Mesenchymal stem cell (in vitro differentiated cells and primary cell): ENCODE data around the gene CNTNAP2.

Experiments
- DNase-seq: peaks from one replicate; pipeline ENCODE4 v3.0.0-alpha.2; 2013
- H2AFZ ChIP-seq: one replicate; pipeline ENCODE4 v1.6.1; 2013; ENCODE audit warnings: low read depth, mild to moderate bottlenecking, control low read depth, inconsistent platforms, low read length, moderate library complexity
- H2AK5ac ChIP-seq: 2 replicates; pipeline ENCODE4 v1.6.1; 2013; ENCODE audit warnings: low read length, moderate library complexity, mild to moderate bottlenecking, inconsistent platforms; ENCODE audit not compliant: severe bottlenecking
- H2BK120ac ChIP-seq: one replicate; pipeline ENCODE4 v1.6.1; 2013; ENCODE audit warnings: low read depth, mild to moderate bottlenecking, inconsistent platforms, low read length, moderate library complexity
- H2BK12ac ChIP-seq, 2 experiments: one replicate each; pipeline ENCODE4 v1.6.1; 2013; ENCODE audit warnings: inconsistent platforms in 2 of 2, low read length in 2 of 2, mild to moderate bottlenecking in 2 of 2, moderate library complexity in 2 of 2, control low read depth in 1 of 2
- H2BK15ac ChIP-seq: one replicate; pipeline ENCODE4 v1.6.1; 2013; ENCODE audit warnings: mild to moderate bottlenecking, low read depth, inconsistent platforms; ENCODE audit not compliant: poor library complexity, severe bottlenecking
- H2BK5ac ChIP-seq: 2 replicates; pipeline ENCODE4 v1.6.1; 2013; ENCODE audit warnings: low read depth, mild to moderate bottlenecking, low read length, control low read depth, inconsistent platforms; ENCODE audit not compliant: poor library complexity, severe bottlenecking
- H3K14ac ChIP-seq, 2 experiments: one replicate each; pipeline ENCODE4 v1.6.1; 2013; ENCODE audit warnings: inconsistent platforms in 2 of 2, low read length in 2 of 2, control low read depth in 1 of 2, mild to moderate bottlenecking in 1 of 2, moderate library complexity in 1 of 2
- H3K18ac ChIP-seq, 2 experiments: one replicate each; pipeline ENCODE4 v1.6.1; 2013; ENCODE audit warnings: inconsistent platforms in 2 of 2, low read length in 2 of 2, control low read depth in 1 of 2, low read depth in 1 of 2, mild to moderate bottlenecking in 1 of 2
- H3K23ac ChIP-seq, 2 experiments: one replicate each; pipeline ENCODE4 v1.6.1; 2013; ENCODE audit warnings: inconsistent platforms in 2 of 2, low read length in 2 of 2, mild to moderate bottlenecking in 2 of 2, moderate library complexity in 2 of 2, control low read depth in 1 of 2
- H3K27ac ChIP-seq: 2 replicates; pipeline ENCODE4 v1.5.1; 2013; ENCODE audit warnings: mild to moderate bottlenecking, moderate library complexity, low read length, control low read depth, inconsistent platforms; ENCODE audit not compliant: poor library complexity, severe bottlenecking
- H3K27me3 ChIP-seq, 2 experiments: 2 replicates each; pipeline versions ENCODE4 v1.6.1 to v1.7.0; 2013; ENCODE audit warnings: low read length in 2 of 2, mild to moderate bottlenecking in 2 of 2, moderate library complexity in 2 of 2, control low read depth in 1 of 2, inconsistent platforms in 1 of 2; ENCODE audit not compliant: control insufficient read depth in 1 of 2, insufficient read depth in 1 of 2
- H3K36me3 ChIP-seq, 2 experiments: 2 replicates each; pipeline versions ENCODE4 v1.6.1 to v1.7.0; 2013; ENCODE audit warnings: low read length in 2 of 2, control low read depth in 1 of 2, inconsistent platforms in 1 of 2, low read depth in 1 of 2, mild to moderate bottlenecking in 1 of 2; ENCODE audit not compliant: insufficient read depth in 2 of 2, control insufficient read depth in 1 of 2
- H3K4ac ChIP-seq, 2 experiments: one replicate each; pipeline ENCODE4 v1.6.1; 2013; ENCODE audit warnings: inconsistent platforms in 2 of 2, low read length in 2 of 2, mild to moderate bottlenecking in 2 of 2, moderate library complexity in 2 of 2, control low read depth in 1 of 2, low read depth in 1 of 2
- H3K4me1 ChIP-seq: 2 replicates; pipeline ENCODE4 v1.6.1; 2013; ENCODE audit warnings: low read depth, low read length, control low read depth; ENCODE audit not compliant: control insufficient read depth, insufficient read depth
- H3K4me2 ChIP-seq: 2 replicates; pipeline ENCODE4 v1.6.1; 2013; ENCODE audit warnings: low read length, mild to moderate bottlenecking, inconsistent platforms; ENCODE audit not compliant: poor library complexity, severe bottlenecking
- H3K4me3 ChIP-seq, 2 experiments: 2 replicates each; pipeline versions ENCODE4 v1.5.1 to v1.7.0; 2013; ENCODE audit warnings: low read length in 2 of 2, mild to moderate bottlenecking in 2 of 2, control low read depth in 1 of 2, low read depth in 1 of 2; ENCODE audit not compliant: insufficient read depth in 1 of 2
- H3K79me1 ChIP-seq: replicated peaks from 2 replicates; pipeline ENCODE4 v1.6.1; 2013; ENCODE audit warnings: mild to moderate bottlenecking, control low read depth, low read length, inconsistent platforms; ENCODE audit not compliant: poor library complexity, severe bottlenecking
- H3K9ac ChIP-seq: 2 replicates; pipeline ENCODE4 v1.7.0; 2013; ENCODE audit warnings: mild to moderate bottlenecking, low read length, moderate library complexity
- H3K9me3 ChIP-seq: 2 replicates; pipeline ENCODE4 v1.7.0; 2013; ENCODE audit warnings: mild to moderate bottlenecking, low read length; ENCODE audit not compliant: control insufficient read depth
- H4K8ac ChIP-seq: one replicate; pipeline ENCODE4 v1.6.1; 2013; ENCODE audit warnings: inconsistent platforms, mild to moderate bottlenecking, low read length, moderate library complexity
- H4K91ac ChIP-seq: one replicate; pipeline ENCODE4 v1.6.1; 2013; ENCODE audit warnings: mild to moderate bottlenecking, low read length, inconsistent platforms
- WGBS: methylation state at CpG from one replicate; pipeline ENCODE4 v1.1.7; 2013; ENCODE audit warnings: mixed read lengths; 5-methylcytosine and 5-hydroxymethylcytosine counted together

Gene CNTNAP2

DNA sequence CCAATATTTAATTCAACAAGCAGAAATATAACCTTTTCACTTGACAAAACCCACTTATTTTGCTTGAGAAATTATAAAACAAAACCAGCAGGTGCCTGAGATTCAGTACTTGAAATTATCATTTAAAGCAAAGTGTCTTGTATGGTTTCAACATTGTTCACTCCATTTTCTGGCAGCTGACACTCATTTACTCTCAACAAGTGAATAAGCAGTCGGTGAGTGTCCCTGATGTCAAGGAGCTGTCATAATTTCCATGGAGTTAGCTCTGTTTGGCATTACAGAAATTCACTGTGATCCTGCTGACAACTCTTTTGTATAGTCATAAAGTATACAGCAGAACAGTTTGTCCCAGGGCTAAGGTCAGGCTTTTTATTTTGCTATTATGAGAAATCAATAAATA lies 490.0 kb downstream of the CNTNAP2 start:
- no peak overlapping the region for H2AK5ac ChIP-seq
- no peak overlapping the region for H3K23ac ChIP-seq
- no peaks in the 10 kb centered on the region for H3K4me1 ChIP-seq
- no peak overlapping the region for H3K4me3 ChIP-seq
- no peak overlapping the region for H3K4me2 ChIP-seq
- no peaks in the 10 kb centered on the region for H3K79me1 ChIP-seq
- no peak for DNase-seq
- H3K36me3 ChIP-seq, result no peaks in the 10 kb centered on the region
- 83% methylated on average over 1 of the region's 1 CpG for WGBS
- no peak overlapping the region for H2BK12ac ChIP-seq
- H3K4ac ChIP-seq, result no peak overlapping the region
- H3K27ac ChIP-seq, result no peak overlapping the region
- H3K9me3 ChIP-seq, result peaks cover 13% of the 10 kb centered on the region
- no peak overlapping the region for H2BK120ac ChIP-seq
- H2BK15ac ChIP-seq, result no peak overlapping the region
- no peak overlapping the region for H3K18ac ChIP-seq
- no peak overlapping the region for H3K9ac ChIP-seq
- H3K14ac ChIP-seq, result no peak overlapping the region
- no peak overlapping the region for H2BK5ac ChIP-seq
- H4K91ac ChIP-seq, result no peak overlapping the region
- H3K27me3 ChIP-seq, result no peaks in the 10 kb centered on the region
- no peak overlapping the region for H2AFZ ChIP-seq
- H4K8ac ChIP-seq, result no peak overlapping the region

DNA sequence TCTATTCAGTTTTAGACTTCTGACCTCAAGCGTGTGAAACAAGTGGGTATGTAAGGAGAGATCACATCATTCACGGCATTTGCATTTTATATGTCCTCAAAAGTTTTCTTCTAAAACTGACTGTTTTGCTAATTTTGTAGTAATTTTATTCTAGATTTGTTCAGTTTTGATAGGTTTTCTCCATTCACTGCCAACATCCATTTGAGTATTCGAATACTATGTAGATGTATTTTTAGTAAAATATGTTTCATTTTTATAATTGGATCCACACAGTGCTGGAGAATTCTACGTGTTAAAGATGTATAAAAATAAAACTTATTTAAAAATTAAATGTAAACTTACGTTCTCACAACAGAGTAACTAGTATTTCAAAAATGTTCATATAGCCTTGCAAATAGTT lies 503.0 kb downstream of the CNTNAP2 start:
- H3K18ac ChIP-seq, result no peak overlapping the region
- H3K27ac ChIP-seq, result no peak overlapping the region
- no peak overlapping the region for H3K4me3 ChIP-seq
- H3K4me1 ChIP-seq, result no peaks in the 10 kb centered on the region
- H3K4me2 ChIP-seq, result no peak overlapping the region
- H2AK5ac ChIP-seq, result no peak overlapping the region
- no peak overlapping the region for H2BK15ac ChIP-seq
- H4K91ac ChIP-seq, result no peak overlapping the region
- H2BK12ac ChIP-seq, result no peak overlapping the region
- WGBS, result 100% methylated on average over 1 of the region's 5 CpGs
- no peak overlapping the region for H3K9ac ChIP-seq
- no peak overlapping the region for H3K23ac ChIP-seq
- no peaks in the 10 kb centered on the region for H3K36me3 ChIP-seq
- peaks cover 27% of the 10 kb centered on the region for H3K9me3 ChIP-seq
- H4K8ac ChIP-seq, result no peak overlapping the region
- H3K27me3 ChIP-seq, result no peaks in the 10 kb centered on the region
- H3K79me1 ChIP-seq, result no peaks in the 10 kb centered on the region
- no peak for DNase-seq
- H2AFZ ChIP-seq, result no peak overlapping the region
- H3K14ac ChIP-seq, result no peak overlapping the region
- H2BK120ac ChIP-seq, result no peak overlapping the region
- H2BK5ac ChIP-seq, result no peak overlapping the region
- H3K4ac ChIP-seq, result no peak overlapping the region

DNA sequence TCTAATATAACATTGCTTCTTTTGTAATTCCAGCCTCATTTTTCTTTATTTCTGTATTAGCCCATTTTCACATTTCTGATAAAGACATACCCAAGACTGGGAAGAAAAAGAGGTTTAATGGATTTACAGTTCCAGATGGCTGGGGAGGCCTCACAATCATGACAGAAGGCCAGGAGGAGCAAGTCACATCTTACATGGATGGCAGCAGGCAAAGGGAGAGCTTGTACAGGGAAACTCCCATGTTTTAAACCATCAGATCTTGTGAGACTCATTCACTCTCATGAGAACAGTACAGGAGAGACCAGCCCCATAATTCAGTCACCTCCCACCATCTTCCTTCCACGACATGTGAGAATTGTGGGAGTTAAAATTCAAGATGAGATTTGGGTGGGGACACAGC lies 510.3 kb downstream of the CNTNAP2 start:
- no peak overlapping the region for H3K23ac ChIP-seq
- H3K36me3 ChIP-seq, result no peaks in the 10 kb centered on the region
- H4K91ac ChIP-seq, result no peak overlapping the region
- H2BK12ac ChIP-seq, result no peak overlapping the region
- no peaks in the 10 kb centered on the region for H3K27me3 ChIP-seq
- no peaks in the 10 kb centered on the region for H3K4me1 ChIP-seq
- no peak overlapping the region for H2BK5ac ChIP-seq
- H2BK120ac ChIP-seq, result no peak overlapping the region
- H3K27ac ChIP-seq, result no peak overlapping the region
- no peak overlapping the region for H2AFZ ChIP-seq
- no CpG with 5 or more reads among the region's 1 CpG for WGBS
- H4K8ac ChIP-seq, result no peak overlapping the region
- H3K4me3 ChIP-seq, result no peak overlapping the region
- H3K4ac ChIP-seq, result no peak overlapping the region
- H3K4me2 ChIP-seq, result no peak overlapping the region
- no peak for DNase-seq
- peak overlapping the region; percentile 56 for H2AK5ac ChIP-seq
- H2BK15ac ChIP-seq, result no peak overlapping the region
- H3K18ac ChIP-seq, result no peak overlapping the region
- peaks cover 28% of the 10 kb centered on the region for H3K9me3 ChIP-seq
- no peak overlapping the region for H3K14ac ChIP-seq
- H3K79me1 ChIP-seq, result no peaks in the 10 kb centered on the region
- H3K9ac ChIP-seq, result no peak overlapping the region

DNA sequence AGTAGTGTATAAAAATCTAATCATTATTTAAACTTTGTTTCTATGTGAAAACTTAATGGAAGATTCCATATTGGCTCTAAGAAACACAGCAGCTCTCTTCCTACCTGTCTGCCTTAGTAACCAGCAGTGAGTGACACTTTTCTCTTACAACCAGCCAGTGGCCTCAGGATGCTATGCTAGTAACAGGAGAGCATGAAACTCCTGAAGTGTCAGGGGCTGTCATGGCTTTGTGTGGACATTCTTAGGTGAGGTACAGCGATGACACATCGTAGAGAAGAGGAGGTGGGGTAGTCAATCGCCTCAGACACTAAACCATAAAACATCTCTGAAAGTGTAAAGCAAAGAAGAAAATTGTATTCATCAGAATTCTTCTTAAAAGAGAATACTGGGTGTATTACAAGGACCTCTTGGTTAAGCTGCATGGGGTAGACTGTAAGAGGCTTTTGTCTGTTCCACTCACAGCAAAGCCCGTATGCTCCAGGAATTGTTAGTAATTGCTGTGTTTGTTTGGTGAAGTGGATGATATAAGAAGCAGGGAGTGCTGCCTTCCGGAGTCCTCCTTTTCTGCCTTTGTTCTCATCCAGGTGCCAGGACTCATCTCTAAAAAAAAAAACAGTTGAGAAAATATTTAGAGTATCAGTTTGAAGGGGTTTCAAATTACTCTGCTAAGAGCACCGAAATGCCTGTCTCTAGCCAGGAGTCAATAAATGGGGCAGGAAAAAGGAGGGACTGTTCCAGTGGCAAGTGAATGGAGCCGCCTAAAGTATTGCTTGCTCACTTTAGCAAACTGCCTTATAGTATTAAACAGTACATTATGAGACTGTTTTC lies 518.8 kb downstream of the CNTNAP2 start:
- WGBS, result 39% methylated on average over 2 of the region's 7 CpGs
- no peak overlapping the region for H3K4me2 ChIP-seq

More for the DNA sequence above, 518.8 kb downstream of the CNTNAP2 start:
- Histone ChIP-seq H2BK12ac (no peak overlapping the region), H4K8ac (no peak overlapping the region), H3K18ac (no peak overlapping the region), H3K9me3 (peaks cover 11% of the 10 kb centered on the region), H2BK15ac (no peak overlapping the region), H2BK120ac (no peak overlapping the region), H2AK5ac (no peak overlapping the region), H2BK5ac (no peak overlapping the region), H3K4me3 (no peak overlapping the region), H3K9ac (no peak overlapping the region), H3K23ac (no peak overlapping the region), H4K91ac (no peak overlapping the region), H3K4ac (no peak overlapping the region), H3K36me3 (no peaks in the 10 kb centered on the region), H3K27ac (no peak overlapping the region), H3K4me1 (no peaks in the 10 kb centered on the region), H3K14ac (no peak overlapping the region), H2AFZ (no peak overlapping the region), H3K27me3 (no peaks in the 10 kb centered on the region), H3K79me1 (no peaks in the 10 kb centered on the region)
- DNase-seq, result no peak
